Measurements from ENCODE around the gene FMN1.

Gene FMN1

GRCh38 chr15:33109345-33109744 is 85.2 kb downstream of the FMN1 start:
- no peak for DNase-seq
- TF ChIP-seq, protein P1, sequence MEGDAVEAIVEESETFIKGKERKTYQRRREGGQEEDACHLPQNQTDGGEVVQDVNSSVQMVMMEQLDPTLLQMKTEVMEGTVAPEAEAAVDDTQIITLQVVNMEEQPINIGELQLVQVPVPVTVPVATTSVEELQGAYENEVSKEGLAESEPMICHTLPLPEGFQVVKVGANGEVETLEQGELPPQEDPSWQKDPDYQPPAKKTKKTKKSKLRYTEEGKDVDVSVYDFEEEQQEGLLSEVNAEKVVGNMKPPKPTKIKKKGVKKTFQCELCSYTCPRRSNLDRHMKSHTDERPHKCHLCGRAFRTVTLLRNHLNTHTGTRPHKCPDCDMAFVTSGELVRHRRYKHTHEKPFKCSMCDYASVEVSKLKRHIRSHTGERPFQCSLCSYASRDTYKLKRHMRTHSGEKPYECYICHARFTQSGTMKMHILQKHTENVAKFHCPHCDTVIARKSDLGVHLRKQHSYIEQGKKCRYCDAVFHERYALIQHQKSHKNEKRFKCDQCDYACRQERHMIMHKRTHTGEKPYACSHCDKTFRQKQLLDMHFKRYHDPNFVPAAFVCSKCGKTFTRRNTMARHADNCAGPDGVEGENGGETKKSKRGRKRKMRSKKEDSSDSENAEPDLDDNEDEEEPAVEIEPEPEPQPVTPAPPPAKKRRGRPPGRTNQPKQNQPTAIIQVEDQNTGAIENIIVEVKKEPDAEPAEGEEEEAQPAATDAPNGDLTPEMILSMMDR (IDR thresholded peaks at IDR 0.05; ENCODE audit: low read depth, low read length, missing control alignments), result no peak
- in situ Hi-C loops (cut with HindIII; ENCODE audit: low pct_ligation_motif_present, low sequenced_read_pairs), result no loop called here
- Histone ChIP-seq H3K27me3 (replicated peaks) (no peaks in the 10 kb centered on the region), H3K27ac (no peak overlapping the region), H3K36me3 (replicated peaks) (no peaks in the 10 kb centered on the region), H3K4me3 (ENCODE audit: low read depth, low read length) (no peak overlapping the region)

- TF ChIP-seq, protein P1 (IDR thresholded peaks at IDR 0.05; ENCODE audit: low read depth, low read length, missing control alignments), result no peak
- Histone ChIP-seq H3K27ac (peak overlapping the region; percentile 13), H3K36me3 (replicated peaks) (no peaks in the 10 kb centered on the region), H3K4me3 (ENCODE audit: low read depth, low read length) (no peak overlapping the region), H3K27me3 (replicated peaks) (no peaks in the 10 kb centered on the region)
- DNase-seq, result no peak
- in situ Hi-C loops (cut with HindIII; ENCODE audit: low pct_ligation_motif_present, low sequenced_read_pairs), result no loop called here
Measured at GRCh38 chr15:33108518-33108917, 86.0 kb downstream of the FMN1 start.

GRCh38 chr15:33107950-33108349 is 86.6 kb downstream of the FMN1 start:
- H3K27me3 ChIP-seq (replicated peaks), result no peaks in the 10 kb centered on the region
- no peak overlapping the region for H3K4me3 ChIP-seq (ENCODE audit: low read depth, low read length)
- TF ChIP-seq, protein P1 (IDR thresholded peaks at IDR 0.05; ENCODE audit: low read depth, low read length, missing control alignments), result no peak
- H3K27ac ChIP-seq, result no peak overlapping the region
- in situ Hi-C loops (cut with HindIII; ENCODE audit: low pct_ligation_motif_present, low sequenced_read_pairs), result no loop called here
- H3K36me3 ChIP-seq (replicated peaks), result no peaks in the 10 kb centered on the region
- DNase-seq, result no peak

GRCh38 chr15:33104212-33104611 is 90.3 kb downstream of the FMN1 start:
- Histone ChIP-seq H3K4me3 (ENCODE audit: low read depth, low read length) (no peak overlapping the region), H3K27me3 (replicated peaks) (no peaks in the 10 kb centered on the region), H3K36me3 (replicated peaks) (no peaks in the 10 kb centered on the region), H3K27ac (peak overlapping the region; percentile 76)
- DNase-seq, result peak; percentile 87
- in situ Hi-C loops (cut with HindIII; ENCODE audit: low pct_ligation_motif_present, low sequenced_read_pairs), result no loop called here
- TF ChIP-seq, protein P1 (IDR thresholded peaks at IDR 0.05; ENCODE audit: low read depth, low read length, missing control alignments), result no peak

- TF ChIP-seq, protein P1 (IDR thresholded peaks at IDR 0.05; ENCODE audit: low read depth, low read length, missing control alignments), result no peak
- Histone ChIP-seq H3K27me3 (replicated peaks) (no peaks in the 10 kb centered on the region), H3K4me3 (ENCODE audit: low read depth, low read length) (no peak overlapping the region), H3K27ac (no peak overlapping the region), H3K36me3 (replicated peaks) (no peaks in the 10 kb centered on the region)
- no peak for DNase-seq
- in situ Hi-C loops (cut with HindIII; ENCODE audit: low pct_ligation_motif_present, low sequenced_read_pairs), result no loop called here
Measured at GRCh38 chr15:33101036-33101435, 93.5 kb downstream of the FMN1 start.

- no peaks in the 10 kb centered on the region for H3K27me3 ChIP-seq (replicated peaks)
- in situ Hi-C loops (cut with HindIII; ENCODE audit: low pct_ligation_motif_present, low sequenced_read_pairs), result no loop called here
- H3K4me3 ChIP-seq (ENCODE audit: low read depth, low read length), result no peak overlapping the region
- TF ChIP-seq, protein P1 (IDR thresholded peaks at IDR 0.05; ENCODE audit: low read depth, low read length, missing control alignments), result no peak
- no peak for DNase-seq
- no peaks in the 10 kb centered on the region for H3K36me3 ChIP-seq (replicated peaks)
- no peak overlapping the region for H3K27ac ChIP-seq
Measured at GRCh38 chr15:33100314-33100713, 94.2 kb downstream of the FMN1 start.

Data from brain microvascular endothelial cell (primary cell).